ENCODE data around the gene LMX1B.

GRCh38 chr9:126595982-126596381, 17.7 kb upstream of the LMX1B start:
- TF ChIP-seq GATA2 (CRISPR knock-in tag; IDR thresholded peaks at IDR 0.05) (no peak), REST (IDR thresholded peaks at IDR 0.05; ENCODE audit: low read depth, low read length) (no peak), CTCF (IDR thresholded peaks at IDR 0.05) (no peak), MAX (IDR thresholded peaks at IDR 0.05; ENCODE audit: low read depth) (no peak), PBX3 (IDR thresholded peaks at IDR 0.05) (no peak), SIN3A (IDR thresholded peaks at IDR 0.05; ENCODE audit: borderline replicate concordance, low read depth, low read length) (no peak)

Data from SK-N-SH (cell line).